Tibial nerve (tissue), 4 donors: ENCODE results near the gene S100A6.
"Not testable (repeated sequence)": the region's sequence is repeated elsewhere in the genome, so short reads cannot be mapped to it uniquely, and the experiment has no call there.

Experiments used
- EP300 ChIP-seq, 2 donors: sonication (generic); formaldehyde crosslinking; IDR thresholded peaks; one replicate each; pipeline ENCODE4 v1.6.1; 2017; ENCODE audit warnings: antibody characterized with exemption in 2 of 2, mild to moderate bottlenecking in 1 of 2
- TF ChIP-seq, protein P1 (sequence below), 5 experiments: fragments of 200-600 bp in 3 of 5; fragments of 450-650 bp in 2 of 5; sonication (generic) in 3 of 5; IDR thresholded peaks; one replicate each; pipeline ENCODE4 v1.5.1; 2016 to 2019; ENCODE audit warnings: antibody characterized with exemption in 5 of 5, mild to moderate bottlenecking in 3 of 5, moderate library complexity in 2 of 5

DNA sequence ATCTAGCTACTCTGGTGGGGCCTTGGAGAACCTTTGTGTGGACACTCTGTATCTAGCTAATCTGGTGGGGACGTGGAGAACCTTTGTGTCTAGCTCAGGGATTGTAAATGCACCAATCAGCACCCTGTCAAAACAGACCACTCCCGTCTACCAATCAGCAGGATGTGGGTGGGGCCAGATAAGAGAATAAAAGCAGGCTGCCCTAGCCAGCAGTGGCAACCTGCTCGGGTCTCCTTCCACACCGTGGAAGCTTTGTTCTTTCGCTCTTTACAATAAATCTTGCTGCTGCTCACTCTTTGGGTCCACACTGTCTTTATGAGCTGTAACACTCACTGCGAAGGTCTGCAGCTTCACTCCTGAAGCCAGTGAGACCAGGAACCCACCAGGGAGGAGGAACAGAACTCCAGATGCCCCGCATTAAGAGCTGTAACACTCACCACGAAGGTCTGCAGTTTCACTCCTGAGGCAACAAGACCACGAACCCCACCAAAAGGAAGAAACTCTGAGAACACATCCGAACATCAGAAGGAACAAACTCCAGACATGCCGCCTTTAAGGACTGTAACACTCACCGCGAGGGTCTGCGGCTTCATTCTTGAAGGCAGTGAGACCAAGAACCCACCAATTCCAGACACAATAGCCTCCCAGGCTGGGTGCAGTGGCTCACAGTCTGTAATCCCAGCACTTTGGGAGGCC lies 13.3 kb downstream of the S100A6 start:
- TF ChIP-seq, protein P1, sequence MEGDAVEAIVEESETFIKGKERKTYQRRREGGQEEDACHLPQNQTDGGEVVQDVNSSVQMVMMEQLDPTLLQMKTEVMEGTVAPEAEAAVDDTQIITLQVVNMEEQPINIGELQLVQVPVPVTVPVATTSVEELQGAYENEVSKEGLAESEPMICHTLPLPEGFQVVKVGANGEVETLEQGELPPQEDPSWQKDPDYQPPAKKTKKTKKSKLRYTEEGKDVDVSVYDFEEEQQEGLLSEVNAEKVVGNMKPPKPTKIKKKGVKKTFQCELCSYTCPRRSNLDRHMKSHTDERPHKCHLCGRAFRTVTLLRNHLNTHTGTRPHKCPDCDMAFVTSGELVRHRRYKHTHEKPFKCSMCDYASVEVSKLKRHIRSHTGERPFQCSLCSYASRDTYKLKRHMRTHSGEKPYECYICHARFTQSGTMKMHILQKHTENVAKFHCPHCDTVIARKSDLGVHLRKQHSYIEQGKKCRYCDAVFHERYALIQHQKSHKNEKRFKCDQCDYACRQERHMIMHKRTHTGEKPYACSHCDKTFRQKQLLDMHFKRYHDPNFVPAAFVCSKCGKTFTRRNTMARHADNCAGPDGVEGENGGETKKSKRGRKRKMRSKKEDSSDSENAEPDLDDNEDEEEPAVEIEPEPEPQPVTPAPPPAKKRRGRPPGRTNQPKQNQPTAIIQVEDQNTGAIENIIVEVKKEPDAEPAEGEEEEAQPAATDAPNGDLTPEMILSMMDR (IDR thresholded peaks at IDR 0.05) = not testable (repeated sequence)
- TF ChIP-seq EP300 (IDR thresholded peaks at IDR 0.05) = not testable (repeated sequence)
